ENCODE data around the gene PGAM5.

PGAM5 gene

GRCh38 chr12:132674561-132674960 is 36.1 kb upstream of the PGAM5 start:
- no peak for DNase-seq (ENCODE audit: low read depth)
- H3K4me3 ChIP-seq (ENCODE audit: control insufficient read depth, low read depth, low read length) = no peak overlapping the region
- no peak for TF ChIP-seq CTCF (conservative IDR thresholded peaks at IDR 0.05; ENCODE audit: control insufficient read depth, insufficient read depth, low read depth, low read length)

GRCh38 chr12:132675757-132676432 is 34.7 kb upstream of the PGAM5 start:
- TF ChIP-seq CTCF (conservative IDR thresholded peaks at IDR 0.05; ENCODE audit: control insufficient read depth, insufficient read depth, low read depth, low read length) = no peak
- DNase-seq (ENCODE audit: low read depth) = no peak
- H3K4me3 ChIP-seq (ENCODE audit: control insufficient read depth, low read depth, low read length) = no peak overlapping the region

GRCh38 chr12:132677492-132677891 is 33.1 kb upstream of the PGAM5 start:
- H3K4me3 ChIP-seq (ENCODE audit: control insufficient read depth, low read depth, low read length) = no peak overlapping the region
- DNase-seq (ENCODE audit: low read depth) = no peak
- no peak for TF ChIP-seq CTCF (conservative IDR thresholded peaks at IDR 0.05; ENCODE audit: control insufficient read depth, insufficient read depth, low read depth, low read length)

GRCh38 chr12:132685400-132685799 is 25.2 kb upstream of the PGAM5 start:
- TF ChIP-seq CTCF (conservative IDR thresholded peaks at IDR 0.05; ENCODE audit: control insufficient read depth, insufficient read depth, low read depth, low read length) = no peak
- H3K4me3 ChIP-seq (ENCODE audit: control insufficient read depth, low read depth, low read length) = no peak overlapping the region

GRCh38 chr12:132686825-132687210 is 23.8 kb upstream of the PGAM5 start:
- peak overlapping the region; percentile 55 for H3K4me3 ChIP-seq (ENCODE audit: control insufficient read depth, low read depth, low read length)
- TF ChIP-seq CTCF (conservative IDR thresholded peaks at IDR 0.05; ENCODE audit: control insufficient read depth, insufficient read depth, low read depth, low read length) = no peak
- no peak for DNase-seq (ENCODE audit: low read depth)

More at GRCh38 chr12:132685400-132685799, 25.2 kb upstream of the PGAM5 start:
- DNase-seq (ENCODE audit: low read depth) = no peak

GRCh38 chr12:132687211-132688164 is 23.2 kb upstream of the PGAM5 start, which contains the start of the genes POLE and PXMP2:
POLE (minus strand) TSS chr12:132687342; CDS start chr12:132687315, 27 bp downstream.
PXMP2 (plus strand) TSS chr12:132687587; CDS start chr12:132687671, 84 bp downstream.
- H3K4me3 ChIP-seq (ENCODE audit: control insufficient read depth, low read depth, low read length) = peak within 1 kb of the TSS; percentile 55
- peak; percentile 88 for DNase-seq (ENCODE audit: low read depth)
- TF ChIP-seq CTCF (conservative IDR thresholded peaks at IDR 0.05; ENCODE audit: control insufficient read depth, insufficient read depth, low read depth, low read length) = no peak
